GM12878 (cell line): Measurements from ENCODE around the gene TMEM127. TPM values are rescaled to one million over a fixed set of nuclear protein-coding genes. Genes with fewer than 3 reads are reported as not detected.
A peak's percentile ranks its signal among the peaks of the same experiment; 100 is the strongest.

Experiments
- ATAC-seq: fragments of 200-7000 bp; cut with Tn5 transposase; 3 replicates; pipeline ENCODE4 v1.9.1; 2020; ENCODE audit warnings: mild to moderate bottlenecking, moderate library complexity
- BruUV-seq: library from RNA; stranded (reverse); fragments of 400-500 nt; replicated peaks from 2 replicates; lab custom pipeline; 2021; lab: Mats Ljungman, UMichigan
- CTCF ChIA-PET: fragments of 300-600 bp; sonication (Branson Sonifier 250); formaldehyde crosslinking; extraction: SDS; loops from one replicate; lab custom pipeline; 2021; ENCODE audit warnings: inconsistent platforms; lab: Yijun Ruan, JAX
- POLR2A ChIA-PET: fragments of 350-600 bp; formaldehyde crosslinking; extraction: SDS; loops from one replicate; lab custom pipeline; 2021; ENCODE audit warnings: inconsistent platforms; lab: Charles Lee
- RAD21 ChIA-PET: fragments of 300-600 bp; sonication (Branson Sonifier 250); formaldehyde crosslinking; loops from one replicate; lab custom pipeline; 2023; ENCODE audit warnings: antibody characterized with exemption; ENCODE audit not compliant: unreplicated experiment; lab: Charles Lee
- SMC1A ChIA-PET: fragments of 300-600 bp; sonication (Branson Sonifier 250); formaldehyde crosslinking; loops from one replicate; lab custom pipeline; 2023; ENCODE audit not compliant: unreplicated experiment, uncharacterized antibody; lab: Charles Lee
- DNase-seq: peaks from one replicate; pipeline ENCODE4 v3.0.0-alpha.2; 2011; ENCODE audit warnings: low read depth, low spot score
- FAIRE-seq: peaks from 3 replicates; lab custom pipeline; 2011; peaks lifted over from hg19 to GRCh38; lab: Jason Lieb, UNC
- H2AFZ ChIP-seq: 2 replicates; pipeline ENCODE4 v1.6.0; 2011; ENCODE audit warnings: low read depth, low read length, control low read depth; ENCODE audit not compliant: control insufficient read depth
- H3K27ac ChIP-seq: 2 replicates; pipeline ENCODE4 v1.5.1; 2011; ENCODE audit warnings: control low read depth; ENCODE audit not compliant: control insufficient read depth, insufficient read depth
- H3K27me3 ChIP-seq, 2 experiments: replicated peaks in 1 of 2; 2 replicates each; pipeline versions ENCODE4 v1.6.0 to v1.6.1; 2011; ENCODE audit warnings: low read length in 1 of 2; ENCODE audit not compliant: control insufficient read depth in 2 of 2, insufficient read depth in 2 of 2
- H3K36me3 ChIP-seq, 2 experiments: 2 replicates each; pipeline ENCODE4 v1.5.1; 2011; ENCODE audit warnings: low read length in 1 of 2; ENCODE audit not compliant: control insufficient read depth in 2 of 2, insufficient read depth in 2 of 2
- H3K4me1 ChIP-seq: 2 replicates; pipeline ENCODE4 v1.6.1; 2011; ENCODE audit warnings: mild to moderate bottlenecking, low read length, moderate library complexity, mixed read lengths; ENCODE audit not compliant: control insufficient read depth, insufficient read depth
- H3K4me2 ChIP-seq: 2 replicates; pipeline ENCODE4 v1.6.0; 2011; ENCODE audit warnings: control low read depth; ENCODE audit not compliant: control insufficient read depth, insufficient read depth
- H3K4me3 ChIP-seq: fragments of 200-600 bp; sonication (generic); 2 replicates; pipeline ENCODE4 v1.5.1; 2016
- H3K79me2 ChIP-seq: 2 replicates; pipeline ENCODE4 v1.6.0; 2011; ENCODE audit warnings: low read length; ENCODE audit not compliant: control insufficient read depth, insufficient read depth
- H3K9ac ChIP-seq: 2 replicates; pipeline ENCODE4 v1.8.0; 2011; ENCODE audit warnings: low read length, control low read depth, mixed read lengths; ENCODE audit not compliant: control insufficient read depth, insufficient read depth
- H3K9me3 ChIP-seq: replicated peaks from 3 replicates; pipeline ENCODE4 v1.5.1; 2011; ENCODE audit warnings: mild to moderate bottlenecking, low read length; ENCODE audit not compliant: control insufficient read depth, insufficient read depth
- H4K20me1 ChIP-seq: 2 replicates; pipeline ENCODE4 v1.6.0; 2011; ENCODE audit not compliant: control insufficient read depth, insufficient read depth
- E2F4 ChIP-seq: IDR thresholded peaks from 2 replicates; pipeline ENCODE4 v1.6.1; 2012; ENCODE audit warnings: low read depth, low read length, improper control_type of control experiment
- FOXK2 ChIP-seq: fragments of 450-650 bp; IDR thresholded peaks from 2 replicates; pipeline ENCODE4 v1.6.1; 2017; ENCODE audit warnings: mild to moderate bottlenecking, moderate library complexity
- GATAD2B ChIP-seq: fragments of 450-650 bp; conservative IDR thresholded peaks from 2 replicates; pipeline ENCODE4 v1.6.1; 2017; ENCODE audit warnings: low read depth, mild to moderate bottlenecking, moderate library complexity
- IKZF1 ChIP-seq: fragments of 450-650 bp; conservative IDR thresholded peaks from 2 replicates; pipeline ENCODE4 v1.6.1; 2017; ENCODE audit warnings: antibody characterized with exemption, mild to moderate bottlenecking
- KDM1A ChIP-seq: fragments of 200-600 bp; sonication (generic); IDR thresholded peaks from 2 replicates; pipeline ENCODE4 v1.6.1; 2016; ENCODE audit warnings: borderline replicate concordance
- LARP7 ChIP-seq: fragments of 450-650 bp; IDR thresholded peaks from 2 replicates; pipeline ENCODE4 v1.6.1; 2017; ENCODE audit warnings: mild to moderate bottlenecking
- MEF2B ChIP-seq: fragments of 450-650 bp; IDR thresholded peaks from 2 replicates; pipeline ENCODE4 v1.6.1; 2018; ENCODE audit warnings: mild to moderate bottlenecking, moderate library complexity; ENCODE audit not compliant: partially characterized antibody, poor library complexity, severe bottlenecking
- MYB ChIP-seq: fragments of 150-350 bp; IDR thresholded peaks from 2 replicates; pipeline ENCODE4 v1.6.1; 2014; ENCODE audit warnings: mild to moderate bottlenecking, low read depth, low read length, borderline replicate concordance
- NFYA ChIP-seq: IDR thresholded peaks from 2 replicates; pipeline ENCODE4 v1.6.1; 2011; ENCODE audit warnings: low read depth, mild to moderate bottlenecking, low read length, improper control_type of control experiment, borderline replicate concordance
- PAX5 ChIP-seq: IDR thresholded peaks from 2 replicates; pipeline ENCODE4 v1.6.1; 2011; ENCODE audit warnings: low read depth, low read length, borderline replicate concordance
- POU2F2 ChIP-seq: IDR thresholded peaks from 3 replicates; pipeline ENCODE4 v1.6.1; 2011; ENCODE audit warnings: low read depth, mild to moderate bottlenecking, low read length, borderline replicate concordance
- SMARCA5 ChIP-seq: fragments of 450-650 bp; IDR thresholded peaks from 2 replicates; pipeline ENCODE4 v1.6.1; 2017; ENCODE audit warnings: mild to moderate bottlenecking
- STAT3 ChIP-seq: IDR thresholded peaks from 2 replicates; pipeline ENCODE4 v1.6.1; 2011; ENCODE audit warnings: low read depth, low read length, improper control_type of control experiment
- ZNF24 ChIP-seq: fragments of 450-650 bp; IDR thresholded peaks from 2 replicates; pipeline ENCODE4 v1.6.1; 2017; ENCODE audit warnings: antibody characterized with exemption, mild to moderate bottlenecking
- WGBS: methylation state at CpG from one replicate; pipeline ENCODE4 v1.1.6; 2016; ENCODE audit warnings: low lambda C conversion rate; ENCODE audit not compliant: insufficient replicate concordance, insufficient coverage; ENCODE audit errors: missing lambda C conversion rate; 5-methylcytosine and 5-hydroxymethylcytosine counted together
- in situ Hi-C: fragments of 300-500 bp; cut with MboI; formaldehyde crosslinking; loops from 9 replicates; pipeline ENCODE4 v1.14.3; 2018; ENCODE audit warnings: mixed read lengths
- intact Hi-C: fragments of 100-400 bp; cut with micrococcal nuclease; formaldehyde crosslinking; loops from one replicate; pipeline ENCODE4 v1.14.2; 2022; ENCODE audit not compliant: unreplicated experiment
- polyA plus RNA-seq, 11 experiments: library from polyadenylated mRNA; depleted of rRNA in 4 of 11; unstranded in 6 of 11; stranded (reverse) in 5 of 11; fragments of >200 nt; fragmentation: Nextera tagmentation in 4 of 11; fragmentation: Illumina TruSeq in 1 of 11; extraction: Ambion mirVana in 4 of 11; extraction: Trizol in 1 of 11; gene quantifications; 1 replicate in 1 of 11; 2 replicates in 10 of 11; pipeline versions ENCODE4 v1.2.1 to v1.2.3, GENCODE V29; 2011 to 2016; ENCODE audit warnings: inconsistent platforms in 2 of 11, missing spikeins in 2 of 11, low read depth in 1 of 11
- total RNA-seq, 4 experiments: library from RNA; depleted of rRNA in 3 of 4; stranded (reverse); fragments of >200 nt in 3 of 4; fragmentation: Illumina TruSeq in 1 of 4; extraction: Trizol in 1 of 4; gene quantifications; 2 replicates each; pipeline versions ENCODE4 v1.2.1 to v1.2.3, GENCODE V29; 2013 to 2021
- TF ChIP-seq, protein P1 (sequence below): fragments of 450-650 bp; formaldehyde crosslinking; IDR thresholded peaks from 2 replicates; pipeline ENCODE4 v1.5.0; 2022; ENCODE audit warnings: mild to moderate bottlenecking, missing genetic modification characterization
- TF ChIP-seq, protein P2 (sequence below), 3 experiments: IDR thresholded peaks in 2 of 3; conservative IDR thresholded peaks in 1 of 3; 2 replicates each; pipeline ENCODE4 v1.5.1; 2011; ENCODE audit warnings: low read depth in 3 of 3, low read length in 3 of 3, mild to moderate bottlenecking in 3 of 3, control low read depth in 2 of 3, moderate library complexity in 2 of 3, inconsistent platforms in 1 of 3, mixed read lengths in 1 of 3; ENCODE audit not compliant: control insufficient read depth in 2 of 3, insufficient read depth in 1 of 3; ENCODE audit errors: extremely low read depth in 1 of 3

TMEM127 gene
- total and polyA plus RNA-seq, 10 of the 15 experiments (the other 5 are each of a cell fraction or from before 2014, with no cell fraction given), result 2.6 to 27.2 (median 17.7) TPM

- Histone ChIP-seq H3K27me3 (no peaks in the 10 kb centered on the region), H3K9me3 (no peaks in the 10 kb centered on the region), H3K36me3 (peaks cover 4 to 20% of the 10 kb centered on the region in 2 experiments; a peak in 3 of 4 replicates), H3K4me3 (peak within 1 kb of the TSS; percentile 90), H3K4me2 (peak within 1 kb of the TSS; percentile 99), H3K27ac (peak within 1 kb of the TSS; percentile 84), H4K20me1 (no peaks in the 10 kb centered on the region), H3K4me1 (peaks cover 5% of the 10 kb centered on the region), H2AFZ (peak within 1 kb of the TSS; percentile 80), H3K9ac (peak within 1 kb of the TSS; percentile 76), H3K79me2 (peaks cover 44% of the 10 kb centered on the region)
- intact Hi-C loops, result loop anchor here (1.0 to 2.0 kb wide), 3 partner anchors 31 to 39 kb away; partner anchors contain the start of gene CIAO1
- under 1% methylated on average over 59 of the region's 61 CpGs for WGBS
- in situ Hi-C loops, result no loop called here
- DNase-seq (no peak), FAIRE-seq (peak; percentile 49), ATAC-seq (peak; percentile 98)
- SMC1A ChIA-PET, result interaction anchor here (0.6 to 4.0 kb wide), 16 partner anchors 11 to 82 kb away, joined by 3 to 29 read pairs (median 3); partner anchors contain the start of gene NCAPH
- no TSS peak for BruUV-seq
- CTCF ChIA-PET, result interaction anchor here (0.5 to 2.2 kb wide), 9 partner anchors 10 to 131 kb away, joined by 3 to 6 read pairs (median 3); no protein-coding TSS in a partner anchor
- RAD21 ChIA-PET, result interaction anchor here (1.0 to 2.9 kb wide), 7 partner anchors 15 to 101 kb away, joined by 3 to 30 read pairs (median 5); partner anchors contain the start of genes CIAO1 and ITPRIPL1
- POLR2A ChIA-PET, result interaction anchor here (0.6 to 3.4 kb wide), 8 partner anchors 11 to 72 kb away, joined by 3 to 24 read pairs (median 6); partner anchors contain the start of genes ITPRIPL1 and NCAPH
- peak; percentile 60; the same call in 1 of the 2 replicates for TF ChIP-seq GATAD2B
- no peak for TF ChIP-seq STAT3
- no peak for TF ChIP-seq NFYA
- TF ChIP-seq IKZF1, result peak; percentile 95
- TF ChIP-seq E2F4, result no peak
- TF ChIP-seq ZNF24, result no peak
- TF ChIP-seq LARP7, result peak; percentile 60
- TF ChIP-seq PAX5, result peak; percentile 34; the same call in 1 of the 2 replicates
- TF ChIP-seq POU2F2, result peak; percentile 54; the same call in 1 of the 3 replicates
- peak; percentile 25 for TF ChIP-seq MEF2B
- TF ChIP-seq KDM1A, result no peak
- TF ChIP-seq, protein P1, sequence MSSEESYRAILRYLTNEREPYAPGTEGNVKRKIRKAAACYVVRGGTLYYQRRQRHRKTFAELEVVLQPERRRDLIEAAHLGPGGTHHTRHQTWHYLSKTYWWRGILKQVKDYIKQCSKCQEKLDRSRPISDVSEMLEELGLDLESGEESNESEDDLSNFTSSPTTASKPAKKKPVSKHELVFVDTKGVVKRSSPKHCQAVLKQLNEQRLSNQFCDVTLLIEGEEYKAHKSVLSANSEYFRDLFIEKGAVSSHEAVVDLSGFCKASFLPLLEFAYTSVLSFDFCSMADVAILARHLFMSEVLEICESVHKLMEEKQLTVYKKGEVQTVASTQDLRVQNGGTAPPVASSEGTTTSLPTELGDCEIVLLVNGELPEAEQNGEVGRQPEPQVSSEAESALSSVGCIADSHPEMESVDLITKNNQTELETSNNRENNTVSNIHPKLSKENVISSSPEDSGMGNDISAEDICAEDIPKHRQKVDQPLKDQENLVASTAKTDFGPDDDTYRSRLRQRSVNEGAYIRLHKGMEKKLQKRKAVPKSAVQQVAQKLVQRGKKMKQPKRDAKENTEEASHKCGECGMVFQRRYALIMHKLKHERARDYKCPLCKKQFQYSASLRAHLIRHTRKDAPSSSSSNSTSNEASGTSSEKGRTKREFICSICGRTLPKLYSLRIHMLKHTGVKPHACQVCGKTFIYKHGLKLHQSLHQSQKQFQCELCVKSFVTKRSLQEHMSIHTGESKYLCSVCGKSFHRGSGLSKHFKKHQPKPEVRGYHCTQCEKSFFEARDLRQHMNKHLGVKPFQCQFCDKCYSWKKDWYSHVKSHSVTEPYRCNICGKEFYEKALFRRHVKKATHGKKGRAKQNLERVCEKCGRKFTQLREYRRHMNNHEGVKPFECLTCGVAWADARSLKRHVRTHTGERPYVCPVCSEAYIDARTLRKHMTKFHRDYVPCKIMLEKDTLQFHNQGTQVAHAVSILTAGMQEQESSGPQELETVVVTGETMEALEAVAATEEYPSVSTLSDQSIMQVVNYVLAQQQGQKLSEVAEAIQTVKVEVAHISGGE (CRISPR knock-in tag), result peak; percentile 81
- TF ChIP-seq, protein P2, sequence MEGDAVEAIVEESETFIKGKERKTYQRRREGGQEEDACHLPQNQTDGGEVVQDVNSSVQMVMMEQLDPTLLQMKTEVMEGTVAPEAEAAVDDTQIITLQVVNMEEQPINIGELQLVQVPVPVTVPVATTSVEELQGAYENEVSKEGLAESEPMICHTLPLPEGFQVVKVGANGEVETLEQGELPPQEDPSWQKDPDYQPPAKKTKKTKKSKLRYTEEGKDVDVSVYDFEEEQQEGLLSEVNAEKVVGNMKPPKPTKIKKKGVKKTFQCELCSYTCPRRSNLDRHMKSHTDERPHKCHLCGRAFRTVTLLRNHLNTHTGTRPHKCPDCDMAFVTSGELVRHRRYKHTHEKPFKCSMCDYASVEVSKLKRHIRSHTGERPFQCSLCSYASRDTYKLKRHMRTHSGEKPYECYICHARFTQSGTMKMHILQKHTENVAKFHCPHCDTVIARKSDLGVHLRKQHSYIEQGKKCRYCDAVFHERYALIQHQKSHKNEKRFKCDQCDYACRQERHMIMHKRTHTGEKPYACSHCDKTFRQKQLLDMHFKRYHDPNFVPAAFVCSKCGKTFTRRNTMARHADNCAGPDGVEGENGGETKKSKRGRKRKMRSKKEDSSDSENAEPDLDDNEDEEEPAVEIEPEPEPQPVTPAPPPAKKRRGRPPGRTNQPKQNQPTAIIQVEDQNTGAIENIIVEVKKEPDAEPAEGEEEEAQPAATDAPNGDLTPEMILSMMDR (IDR thresholded peaks at IDR 0.05 in 2 of 3, conservative IDR thresholded peaks at IDR 0.05 in 1 of 3; ENCODE audit: control insufficient read depth in 2 of 3, extremely low read depth in 1 of 3, insufficient read depth in 1 of 3, low read depth in 3 of 3, low read length in 3 of 3), result no peak
- TF ChIP-seq SMARCA5, result no peak
- TF ChIP-seq FOXK2, result peak; percentile 39; the same call in 1 of the 2 replicates
- TF ChIP-seq MYB, result no peak
Observed at GRCh38 chr2:96305091-96305978, 39.5 kb upstream of the TMEM127 start, which contains the start of gene SNRNP200. SNRNP200 (minus strand) TSS chr2:96305546; CDS start chr2:96305437, 109 bp downstream.
